H9 (cell line): ENCODE data around the gene TRPV4. TPM values are rescaled to one million over a fixed set of nuclear protein-coding genes. Genes with fewer than 3 reads are reported as not detected.

Source experiments
- DNase-seq: peaks from one replicate; pipeline ENCODE4 v3.0.0-alpha.2; 2017
- H2AFZ ChIP-seq: one replicate; pipeline ENCODE4 v1.6.1; 2013; ENCODE audit warnings: mild to moderate bottlenecking, low read length, control low read depth, moderate library complexity
- H2AK5ac ChIP-seq: 2 replicates; pipeline ENCODE4 v1.6.1; 2013; ENCODE audit warnings: low read length, control low read depth, mixed read lengths; ENCODE audit not compliant: insufficient read length
- H2BK120ac ChIP-seq: one replicate; pipeline ENCODE4 v1.6.1; 2013; ENCODE audit warnings: low read depth, mild to moderate bottlenecking, low read length, control low read depth, inconsistent platforms; ENCODE audit not compliant: poor library complexity, severe bottlenecking
- H2BK12ac ChIP-seq: 2 replicates; pipeline ENCODE4 v1.6.1; 2013; ENCODE audit warnings: low read length, control low read depth, mixed read lengths, low read depth; ENCODE audit not compliant: insufficient read length
- H2BK15ac ChIP-seq: 2 replicates; pipeline ENCODE4 v1.6.1; 2013; ENCODE audit warnings: low read depth, low read length, control low read depth
- H2BK20ac ChIP-seq: one replicate; pipeline ENCODE4 v1.6.1; 2013; ENCODE audit warnings: low read depth, mild to moderate bottlenecking, low read length, control low read depth, inconsistent platforms; ENCODE audit not compliant: poor library complexity, severe bottlenecking
- H2BK5ac ChIP-seq: 2 replicates; pipeline ENCODE4 v1.6.1; 2013; ENCODE audit warnings: low read length, control low read depth, mixed read lengths; ENCODE audit not compliant: insufficient read length
- H3K14ac ChIP-seq: 2 replicates; pipeline ENCODE4 v1.6.1; 2013; ENCODE audit warnings: low read length, control low read depth; ENCODE audit not compliant: insufficient read depth
- H3K18ac ChIP-seq: 2 replicates; pipeline ENCODE4 v1.6.1; 2013; ENCODE audit warnings: low read depth, mild to moderate bottlenecking, mixed read lengths, low read length, control low read depth; ENCODE audit not compliant: insufficient read length
- H3K23ac ChIP-seq: 2 replicates; pipeline ENCODE4 v1.6.1; 2013; ENCODE audit warnings: low read length, control low read depth, mixed read lengths, low read depth; ENCODE audit not compliant: insufficient read length
- H3K23me2 ChIP-seq: 2 replicates; pipeline ENCODE4 v1.6.1; 2013; ENCODE audit warnings: low read depth, mild to moderate bottlenecking, mixed read lengths, low read length, control low read depth; ENCODE audit not compliant: insufficient read length, poor library complexity, severe bottlenecking
- H3K27ac ChIP-seq: 2 replicates; pipeline ENCODE4 v1.5.1; 2013; ENCODE audit warnings: low read length, control low read depth, mixed read lengths, low read depth; ENCODE audit not compliant: insufficient read length
- H3K27me3 ChIP-seq: 2 replicates; pipeline ENCODE4 v1.6.1; 2013; ENCODE audit warnings: low read length, control low read depth, inconsistent platforms; ENCODE audit not compliant: insufficient read depth
- H3K4ac ChIP-seq: 2 replicates; pipeline ENCODE4 v1.6.1; 2013; ENCODE audit warnings: low read depth, mild to moderate bottlenecking, control low read depth, inconsistent platforms, low read length, moderate library complexity
- H3K4me1 ChIP-seq: 2 replicates; pipeline ENCODE4 v1.6.1; 2013; ENCODE audit warnings: low read length, control low read depth, inconsistent platforms; ENCODE audit not compliant: insufficient read depth
- H3K4me2 ChIP-seq: 2 replicates; pipeline ENCODE4 v1.6.1; 2013; ENCODE audit warnings: low read length, control low read depth, mixed read lengths; ENCODE audit not compliant: insufficient read length, insufficient read depth
- H3K56ac ChIP-seq: 2 replicates; pipeline ENCODE4 v1.6.1; 2013; ENCODE audit warnings: low read depth, mild to moderate bottlenecking, mixed read lengths, low read length, control low read depth; ENCODE audit not compliant: insufficient read length
- H3K79me1 ChIP-seq: 2 replicates; pipeline ENCODE4 v1.6.1; 2013; ENCODE audit warnings: low read depth, mild to moderate bottlenecking, moderate library complexity, low read length, control low read depth, inconsistent platforms; ENCODE audit not compliant: insufficient read depth, poor library complexity, severe bottlenecking
- H3K79me2 ChIP-seq: 2 replicates; pipeline ENCODE4 v1.6.1; 2013; ENCODE audit warnings: low read length, control low read depth, inconsistent platforms; ENCODE audit not compliant: insufficient read depth
- H3K9ac ChIP-seq: 2 replicates; pipeline ENCODE4 v1.6.1; 2013; ENCODE audit warnings: low read length, control low read depth, mixed read lengths; ENCODE audit not compliant: insufficient read length; ENCODE audit errors: extremely low read depth
- H3K9me3 ChIP-seq: one replicate; pipeline ENCODE4 v1.6.1; 2013; ENCODE audit warnings: low read depth, low read length, inconsistent platforms; ENCODE audit not compliant: control insufficient read depth
- H3T11ph ChIP-seq: one replicate; pipeline ENCODE4 v1.6.1; 2013; ENCODE audit warnings: mild to moderate bottlenecking, low read length, control low read depth, inconsistent platforms
- H4K20me1 ChIP-seq: one replicate; pipeline ENCODE4 v1.6.1; 2013; ENCODE audit not compliant: control insufficient read depth, insufficient read length, insufficient read depth
- H4K5ac ChIP-seq: 2 replicates; pipeline ENCODE4 v1.6.1; 2013; ENCODE audit warnings: low read depth, mild to moderate bottlenecking, mixed read lengths, low read length, control low read depth; ENCODE audit not compliant: insufficient read length
- H4K8ac ChIP-seq: replicated peaks from 2 replicates; pipeline ENCODE4 v1.6.1; 2013; ENCODE audit warnings: low read length, control low read depth, mixed read lengths, low read depth; ENCODE audit not compliant: insufficient read length
- H4K91ac ChIP-seq: 2 replicates; pipeline ENCODE4 v1.6.1; 2013; ENCODE audit warnings: low read depth, mild to moderate bottlenecking, moderate library complexity, mixed read lengths, low read length, control low read depth; ENCODE audit not compliant: insufficient read length
- H3K27ac Mint-ChIP-seq, 3 experiments: 2 replicates in 2 of 3; 3 replicates in 1 of 3; pipeline ENCODE4 v1.8.0; 2020 to 2021; ENCODE audit warnings: mixed read lengths in 3 of 3, mild to moderate bottlenecking in 1 of 3, moderate library complexity in 1 of 3
- H3K27me3 Mint-ChIP-seq: 2 replicates; pipeline ENCODE4 v1.8.0; 2021; ENCODE audit warnings: low read depth, mild to moderate bottlenecking, moderate library complexity, mixed read lengths
- H3K36me3 Mint-ChIP-seq, 3 experiments: 2 replicates in 2 of 3; 3 replicates in 1 of 3; pipeline ENCODE4 v1.8.0; 2020 to 2021; ENCODE audit warnings: low read depth in 3 of 3, mixed read lengths in 3 of 3; ENCODE audit not compliant: insufficient read depth in 1 of 3
- H3K4me1 Mint-ChIP-seq, 2 experiments: 2 replicates each; pipeline ENCODE4 v1.8.0; 2020; ENCODE audit warnings: mixed read lengths in 2 of 2
- H3K4me3 Mint-ChIP-seq, 2 experiments: 2 replicates in 1 of 2; 3 replicates in 1 of 2; pipeline ENCODE4 v1.8.0; 2020 to 2021; ENCODE audit warnings: mild to moderate bottlenecking in 2 of 2, mixed read lengths in 2 of 2, moderate library complexity in 1 of 2
- H3K9me3 Mint-ChIP-seq, 2 experiments: 2 replicates in 1 of 2; 3 replicates in 1 of 2; pipeline ENCODE4 v1.8.0; 2020; ENCODE audit warnings: mild to moderate bottlenecking in 2 of 2, mixed read lengths in 2 of 2, moderate library complexity in 1 of 2
- WGBS: extraction: QIAGEN DNeasy Blood & Tissue Kit; methylation state at CpG from one replicate; pipeline ENCODE4 v1.1.7; 2013; ENCODE audit warnings: missing lambda C conversion rate, low lambda C conversion rate, mixed read lengths; ENCODE audit not compliant: insufficient read length; ENCODE audit errors: extremely low coverage; 5-methylcytosine and 5-hydroxymethylcytosine counted together
- total RNA-seq: library from RNA; stranded (reverse); gene quantifications from 2 replicates; pipeline ENCODE4 v1.2.1, GENCODE V29; 2021
- TF ChIP-seq, protein P1 (sequence below): fragments of 200-600 bp; sonication (generic); conservative IDR thresholded peaks from 3 replicates; pipeline ENCODE4 v1.8.0; 2021; ENCODE audit warnings: antibody characterized with exemption, mild to moderate bottlenecking

TRPV4 gene
- total RNA-seq, 1 experiment from 2014 or later: 4.9 TPM

DNA sequence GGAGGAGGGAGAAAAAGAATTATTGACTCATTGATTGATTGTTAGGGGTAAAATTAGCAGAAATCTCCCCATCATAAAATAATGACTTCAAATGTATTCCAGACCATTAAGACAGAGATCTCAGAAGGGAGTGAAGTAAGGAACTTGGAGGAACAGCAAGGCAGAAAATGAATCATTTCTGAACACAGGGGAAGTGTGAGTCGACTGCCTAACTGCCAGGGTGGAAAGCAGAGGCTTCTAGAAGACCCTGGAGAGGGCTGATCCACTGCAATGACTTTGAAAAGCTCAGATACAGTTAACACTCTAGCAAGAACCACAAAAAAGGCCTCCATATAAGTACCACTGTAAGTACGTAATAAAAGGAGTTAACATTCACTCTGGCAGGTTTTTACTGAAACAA, 37.5 kb upstream of the TRPV4 start:
- H3K79me1 ChIP-seq: peaks cover 2% of the 10 kb centered on the region
- H2BK20ac ChIP-seq: no peak overlapping the region
- H3K4me1 ChIP-seq: no peaks in the 10 kb centered on the region
- no peak overlapping the region for H3K14ac ChIP-seq
- H4K8ac ChIP-seq: no peak overlapping the region
- H2AK5ac ChIP-seq: no peak overlapping the region
- no peaks in the 10 kb centered on the region for H3K27me3 ChIP-seq
- H3K27ac ChIP-seq: no peak overlapping the region
- no peak overlapping the region for H3T11ph ChIP-seq
- H3K9me3 Mint-ChIP-seq: no peaks in the 10 kb centered on the region
- no peak overlapping the region for H2BK15ac ChIP-seq
- TF ChIP-seq, protein P1, sequence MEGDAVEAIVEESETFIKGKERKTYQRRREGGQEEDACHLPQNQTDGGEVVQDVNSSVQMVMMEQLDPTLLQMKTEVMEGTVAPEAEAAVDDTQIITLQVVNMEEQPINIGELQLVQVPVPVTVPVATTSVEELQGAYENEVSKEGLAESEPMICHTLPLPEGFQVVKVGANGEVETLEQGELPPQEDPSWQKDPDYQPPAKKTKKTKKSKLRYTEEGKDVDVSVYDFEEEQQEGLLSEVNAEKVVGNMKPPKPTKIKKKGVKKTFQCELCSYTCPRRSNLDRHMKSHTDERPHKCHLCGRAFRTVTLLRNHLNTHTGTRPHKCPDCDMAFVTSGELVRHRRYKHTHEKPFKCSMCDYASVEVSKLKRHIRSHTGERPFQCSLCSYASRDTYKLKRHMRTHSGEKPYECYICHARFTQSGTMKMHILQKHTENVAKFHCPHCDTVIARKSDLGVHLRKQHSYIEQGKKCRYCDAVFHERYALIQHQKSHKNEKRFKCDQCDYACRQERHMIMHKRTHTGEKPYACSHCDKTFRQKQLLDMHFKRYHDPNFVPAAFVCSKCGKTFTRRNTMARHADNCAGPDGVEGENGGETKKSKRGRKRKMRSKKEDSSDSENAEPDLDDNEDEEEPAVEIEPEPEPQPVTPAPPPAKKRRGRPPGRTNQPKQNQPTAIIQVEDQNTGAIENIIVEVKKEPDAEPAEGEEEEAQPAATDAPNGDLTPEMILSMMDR: no peak
- peaks cover 5 to 6% of the 10 kb centered on the region in 2 experiments; a peak in 1 of 4 replicates for H3K4me1 Mint-ChIP-seq
- H3K18ac ChIP-seq: no peak overlapping the region
- H4K91ac ChIP-seq: no peak overlapping the region
- peak overlapping the region in 2 of 3 experiments; percentile 42 to 52; a peak in 2 of 7 replicates for H3K27ac Mint-ChIP-seq
- H3K4me2 ChIP-seq: no peak overlapping the region
- WGBS: no CpG with 5 or more reads among the region's 2 CpGs
- H2BK120ac ChIP-seq: no peak overlapping the region
- no peak overlapping the region for H3K56ac ChIP-seq
- H3K79me2 ChIP-seq: no peaks in the 10 kb centered on the region; the same call in 1 of the 2 replicates
- no peak overlapping the region for H3K4ac ChIP-seq
- no peaks in the 10 kb centered on the region for H3K23me2 ChIP-seq
- no peak overlapping the region for H2BK12ac ChIP-seq
- no peaks in the 10 kb centered on the region for H3K9me3 ChIP-seq
- no peak overlapping the region for H2BK5ac ChIP-seq
- no peak overlapping the region for H2AFZ ChIP-seq
- H3K9ac ChIP-seq: no peak overlapping the region
- no peak overlapping the region for H3K23ac ChIP-seq
- H3K4me3 Mint-ChIP-seq: no peak overlapping the region
- H4K20me1 ChIP-seq: no peaks in the 10 kb centered on the region
- peaks cover 0 to 1% (median 0%) of the 10 kb centered on the region in 3 experiments; a peak in 2 of 7 replicates for H3K36me3 Mint-ChIP-seq
- H4K5ac ChIP-seq: no peak overlapping the region
- no peaks in the 10 kb centered on the region for H3K27me3 Mint-ChIP-seq
- DNase-seq: no peak
